ENCODE measurements around the gene CGB2.
"Not testable (repeated sequence)": the region's sequence is repeated elsewhere in the genome, so short reads cannot be mapped to it uniquely, and the experiment has no call there.

CGB2 gene

DNA sequence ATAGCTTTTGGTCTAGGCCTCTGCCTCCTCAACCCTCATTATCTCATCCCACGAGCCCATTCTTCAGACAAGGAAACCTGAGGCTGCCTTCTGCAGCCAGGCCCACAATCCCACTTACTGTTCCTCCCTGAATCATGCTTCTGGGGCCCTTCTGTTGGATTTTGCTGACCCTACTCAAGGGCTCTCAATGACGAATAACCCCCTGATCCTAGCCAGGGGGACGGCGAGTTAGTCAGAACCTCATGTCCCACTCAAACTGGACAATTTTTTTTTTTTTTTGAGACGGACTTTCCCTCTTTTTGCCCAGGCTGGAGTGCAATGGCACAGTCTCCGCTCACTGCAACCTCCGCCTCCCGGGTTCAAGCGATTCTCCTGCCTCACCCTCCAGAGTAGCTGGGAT, 9.6 kb upstream of the CGB2 start:
- H3K27ac ChIP-seq (ENCODE audit: low read length), result no peak overlapping the region

DNA sequence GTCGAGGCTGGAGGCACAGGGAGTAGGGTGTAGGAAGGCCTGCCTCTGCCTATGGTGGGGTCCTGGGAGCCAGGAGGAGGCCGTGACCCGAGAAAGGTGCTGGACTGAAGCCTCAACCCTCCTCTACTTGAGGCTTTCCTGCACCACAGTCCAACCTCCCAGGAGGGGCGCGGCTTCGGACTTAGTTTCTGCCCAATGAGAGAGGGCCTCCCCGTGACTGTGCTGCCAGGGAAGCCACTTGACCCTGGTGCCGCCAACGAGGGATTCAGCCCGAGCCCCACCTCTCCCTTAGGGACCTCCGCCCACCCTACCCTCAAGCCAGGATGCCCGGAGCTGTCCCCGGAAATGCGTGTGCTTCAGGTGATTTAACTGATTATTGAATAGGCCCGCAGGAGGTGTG, 7.5 kb upstream of the CGB2 start, which contains the start of gene CGB3:
Gene CGB3 (minus strand): TSS at position 101 of the 400 bp plus-strand sequence. CDS start 362 bp downstream, outside the sequence.
- H3K9me3 ChIP-seq (ENCODE audit: control insufficient read depth, low read depth, low read length); H3K27ac ChIP-seq (ENCODE audit: low read length); H3K36me3 ChIP-seq (ENCODE audit: control insufficient read depth, low read depth, low read length); H3K4me3 ChIP-seq (ENCODE audit: low read length); H3K9ac ChIP-seq (ENCODE audit: low read length); H3K4me1 ChIP-seq (ENCODE audit: control insufficient read depth, low read depth, low read length): not testable (repeated sequence)
- peaks cover 20% of the 10 kb centered on the region for H3K27me3 ChIP-seq (ENCODE audit: control insufficient read depth, insufficient read depth, low read length)

More for the DNA sequence above, 9.6 kb upstream of the CGB2 start:
- peaks cover 4% of the 10 kb centered on the region for H3K4me1 ChIP-seq (ENCODE audit: control insufficient read depth, low read depth, low read length)
- peaks cover 38% of the 10 kb centered on the region for H3K27me3 ChIP-seq (ENCODE audit: control insufficient read depth, insufficient read depth, low read length)
- H3K9ac ChIP-seq (ENCODE audit: low read length), result no peak overlapping the region
- H3K36me3 ChIP-seq (ENCODE audit: control insufficient read depth, low read depth, low read length), result no peaks in the 10 kb centered on the region
- H3K9me3 ChIP-seq (ENCODE audit: control insufficient read depth, low read depth, low read length), result no peaks in the 10 kb centered on the region
- H3K4me3 ChIP-seq (ENCODE audit: low read length), result no peak overlapping the region

DNA sequence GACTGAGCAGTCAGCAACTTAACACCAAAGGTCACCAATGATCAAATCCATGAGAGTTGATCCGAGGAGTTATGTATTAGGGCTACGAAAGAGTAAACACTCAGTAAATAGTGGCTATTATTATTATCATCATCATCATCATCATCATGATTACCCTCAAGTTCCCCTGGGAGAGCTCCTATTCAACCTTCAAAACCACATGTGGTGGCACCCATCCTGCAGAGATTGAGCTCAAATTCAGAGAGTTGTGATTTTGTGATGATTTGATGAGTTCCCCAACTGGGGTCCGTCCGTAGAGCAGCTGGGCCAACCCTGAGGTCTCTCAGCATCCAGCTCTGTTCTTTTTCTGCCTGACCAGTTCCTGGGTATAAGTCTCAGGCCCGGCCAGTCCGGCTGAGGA, 6.6 kb upstream of the CGB2 start:
- not testable (repeated sequence) for H3K36me3 ChIP-seq (ENCODE audit: control insufficient read depth, low read depth, low read length); H3K27ac ChIP-seq (ENCODE audit: low read length); H3K9me3 ChIP-seq (ENCODE audit: control insufficient read depth, low read depth, low read length); H3K4me1 ChIP-seq (ENCODE audit: control insufficient read depth, low read depth, low read length); H3K9ac ChIP-seq (ENCODE audit: low read length); H3K4me3 ChIP-seq (ENCODE audit: low read length)
- peaks cover 19% of the 10 kb centered on the region for H3K27me3 ChIP-seq (ENCODE audit: control insufficient read depth, insufficient read depth, low read length)

DNA sequence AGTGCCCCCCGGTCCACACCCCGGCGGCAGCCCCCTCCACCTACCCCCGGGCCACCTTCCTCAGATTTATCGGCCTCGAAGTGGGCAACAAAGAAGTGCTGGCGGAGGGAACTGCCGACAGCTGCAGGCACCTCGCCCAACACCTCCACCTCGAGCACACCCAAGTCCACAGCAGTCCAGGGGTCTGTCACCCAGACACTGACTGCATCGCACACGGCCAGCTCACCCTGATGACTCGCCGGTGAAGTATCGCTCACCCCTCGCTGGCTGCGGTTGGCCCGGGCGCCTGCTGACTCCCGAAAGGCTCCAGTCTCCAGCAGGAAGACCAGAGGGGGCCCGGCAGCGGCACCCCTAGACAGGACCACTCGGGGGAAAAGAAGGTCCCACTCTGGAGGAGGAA, 6.1 kb upstream of the CGB2 start:
- not testable (repeated sequence) for H3K9ac ChIP-seq (ENCODE audit: low read length); H3K4me3 ChIP-seq (ENCODE audit: low read length); H3K9me3 ChIP-seq (ENCODE audit: control insufficient read depth, low read depth, low read length); H3K4me1 ChIP-seq (ENCODE audit: control insufficient read depth, low read depth, low read length); H3K36me3 ChIP-seq (ENCODE audit: control insufficient read depth, low read depth, low read length); H3K27ac ChIP-seq (ENCODE audit: low read length)
- H3K27me3 ChIP-seq (ENCODE audit: control insufficient read depth, insufficient read depth, low read length), result peaks cover 16% of the 10 kb centered on the region

DNA sequence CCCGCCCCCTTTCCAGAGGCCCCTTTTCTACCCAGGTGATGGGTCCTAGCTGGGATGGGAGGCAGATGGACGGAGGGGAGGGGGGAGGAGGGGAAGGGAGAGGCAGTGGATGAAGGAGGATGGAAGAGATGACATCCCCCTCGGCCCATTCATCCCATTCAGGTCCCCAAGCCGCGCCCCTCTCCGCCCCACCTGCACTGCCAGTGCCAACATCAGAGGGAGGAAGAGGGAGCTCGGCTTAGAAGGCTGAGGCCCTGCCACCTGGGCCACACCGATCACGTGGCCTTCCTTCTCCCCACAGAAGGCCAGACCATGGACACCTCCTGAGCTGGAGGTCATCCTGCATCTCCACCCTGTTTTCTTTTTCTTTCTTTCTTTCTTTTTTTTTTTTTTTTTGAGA, 3.0 kb upstream of the CGB2 start:
- not testable (repeated sequence) for H3K27me3 ChIP-seq (ENCODE audit: control insufficient read depth, insufficient read depth, low read length); H3K9ac ChIP-seq (ENCODE audit: low read length); H3K4me1 ChIP-seq (ENCODE audit: control insufficient read depth, low read depth, low read length); H3K9me3 ChIP-seq (ENCODE audit: control insufficient read depth, low read depth, low read length); H3K27ac ChIP-seq (ENCODE audit: low read length); H3K36me3 ChIP-seq (ENCODE audit: control insufficient read depth, low read depth, low read length); H3K4me3 ChIP-seq (ENCODE audit: low read length)

DNA sequence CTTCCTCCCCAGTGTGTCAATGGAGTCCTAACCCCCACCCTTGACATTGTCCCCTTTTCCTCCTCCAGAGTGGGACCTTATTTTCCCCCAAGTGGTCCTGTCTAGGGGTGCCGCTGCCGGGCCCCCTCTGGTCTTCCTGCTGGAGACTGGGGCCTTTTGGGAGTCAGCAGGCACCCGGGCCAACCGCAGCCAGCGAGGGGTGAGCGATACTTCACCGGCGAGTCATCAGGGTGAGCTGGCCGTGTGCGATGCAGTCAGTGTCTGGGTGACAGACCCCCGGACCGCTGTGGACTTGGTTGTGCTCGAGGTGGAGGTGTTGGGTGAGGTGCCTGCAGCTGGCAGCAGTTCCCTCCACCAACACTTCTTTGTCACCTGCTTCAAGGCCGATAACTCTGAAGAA, 1.9 kb upstream of the CGB2 start:
- H3K27me3 ChIP-seq (ENCODE audit: control insufficient read depth, insufficient read depth, low read length); H3K4me3 ChIP-seq (ENCODE audit: low read length); H3K9me3 ChIP-seq (ENCODE audit: control insufficient read depth, low read depth, low read length); H3K9ac ChIP-seq (ENCODE audit: low read length); H3K36me3 ChIP-seq (ENCODE audit: control insufficient read depth, low read depth, low read length); H3K4me1 ChIP-seq (ENCODE audit: control insufficient read depth, low read depth, low read length); H3K27ac ChIP-seq (ENCODE audit: low read length): not testable (repeated sequence)

DNA sequence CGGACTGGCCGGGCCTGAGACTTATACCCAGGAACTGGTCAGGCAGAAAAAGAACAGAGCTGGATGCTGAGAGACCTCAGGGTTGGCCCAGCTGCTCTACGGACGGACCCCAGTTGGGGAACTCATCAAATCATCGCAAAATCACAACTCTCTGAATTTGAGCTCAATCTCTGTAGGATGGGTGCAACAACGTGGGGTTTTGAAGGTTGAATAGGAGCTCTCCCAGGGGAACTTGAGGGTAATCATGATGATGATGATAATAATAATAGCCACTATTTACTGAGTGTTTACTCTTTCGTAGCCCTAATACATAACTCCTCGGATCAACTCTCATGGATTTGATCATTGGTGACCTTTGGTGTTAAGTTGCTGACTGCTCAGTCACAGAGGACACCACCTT, 1.4 kb upstream of the CGB2 start:
- not testable (repeated sequence) for H3K9ac ChIP-seq (ENCODE audit: low read length); H3K27ac ChIP-seq (ENCODE audit: low read length); H3K36me3 ChIP-seq (ENCODE audit: control insufficient read depth, low read depth, low read length); H3K27me3 ChIP-seq (ENCODE audit: control insufficient read depth, insufficient read depth, low read length); H3K4me1 ChIP-seq (ENCODE audit: control insufficient read depth, low read depth, low read length); H3K9me3 ChIP-seq (ENCODE audit: control insufficient read depth, low read depth, low read length); H3K4me3 ChIP-seq (ENCODE audit: low read length)

DNA sequence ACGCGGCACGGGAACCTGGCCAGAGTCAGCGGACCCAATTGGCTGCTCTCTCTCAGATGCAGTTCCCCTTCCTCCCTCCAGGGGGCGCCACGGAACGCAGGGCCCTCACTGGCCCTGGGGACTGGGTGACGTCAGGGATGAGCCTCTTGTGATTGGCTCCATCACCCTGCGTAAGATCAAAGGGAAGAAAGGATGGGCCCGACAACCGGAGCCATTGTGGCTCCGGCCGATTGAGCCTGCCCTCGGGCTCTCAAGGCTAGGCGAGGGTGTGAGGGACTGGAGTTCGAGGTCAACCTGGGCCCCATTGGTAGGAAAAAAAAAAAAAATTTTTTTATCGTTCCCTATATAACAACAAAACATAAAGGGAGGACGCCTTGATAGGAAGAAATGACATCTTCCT, 5.1 kb downstream of the CGB2 start, which contains the start of gene CGB1:
Gene CGB1 (minus strand): TSS at position 81 of the 400 bp plus-strand sequence. CDS start 184 bp downstream, outside the sequence.
- H3K27ac ChIP-seq (ENCODE audit: low read length); H3K9me3 ChIP-seq (ENCODE audit: control insufficient read depth, low read depth, low read length); H3K4me1 ChIP-seq (ENCODE audit: control insufficient read depth, low read depth, low read length); H3K27me3 ChIP-seq (ENCODE audit: control insufficient read depth, insufficient read depth, low read length); H3K9ac ChIP-seq (ENCODE audit: low read length); H3K36me3 ChIP-seq (ENCODE audit: control insufficient read depth, low read depth, low read length); H3K4me3 ChIP-seq (ENCODE audit: low read length): not testable (repeated sequence)

DNA sequence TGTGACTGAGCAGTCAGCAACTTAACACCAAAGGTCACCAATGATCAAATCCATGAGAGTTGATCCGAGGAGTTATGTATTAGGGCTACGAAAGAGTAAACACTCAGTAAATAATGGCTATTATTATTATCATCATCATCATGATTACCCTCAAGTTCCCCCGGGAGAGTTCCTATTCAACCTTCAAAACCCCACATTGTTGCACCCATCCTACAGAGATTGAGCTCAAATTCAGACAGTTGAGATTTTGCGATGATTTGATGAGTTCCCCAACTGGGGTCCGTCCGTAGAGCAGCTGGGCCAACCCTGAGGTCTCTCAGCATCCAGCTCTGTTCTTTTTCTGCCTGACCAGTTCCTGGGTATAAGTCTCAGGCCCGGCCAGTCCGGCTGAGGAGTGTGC, 6.4 kb downstream of the CGB2 start:
- H3K9me3 ChIP-seq (ENCODE audit: control insufficient read depth, low read depth, low read length); H3K4me1 ChIP-seq (ENCODE audit: control insufficient read depth, low read depth, low read length); H3K9ac ChIP-seq (ENCODE audit: low read length); H3K36me3 ChIP-seq (ENCODE audit: control insufficient read depth, low read depth, low read length); H3K27me3 ChIP-seq (ENCODE audit: control insufficient read depth, insufficient read depth, low read length); H3K27ac ChIP-seq (ENCODE audit: low read length); H3K4me3 ChIP-seq (ENCODE audit: low read length): not testable (repeated sequence)

DNA sequence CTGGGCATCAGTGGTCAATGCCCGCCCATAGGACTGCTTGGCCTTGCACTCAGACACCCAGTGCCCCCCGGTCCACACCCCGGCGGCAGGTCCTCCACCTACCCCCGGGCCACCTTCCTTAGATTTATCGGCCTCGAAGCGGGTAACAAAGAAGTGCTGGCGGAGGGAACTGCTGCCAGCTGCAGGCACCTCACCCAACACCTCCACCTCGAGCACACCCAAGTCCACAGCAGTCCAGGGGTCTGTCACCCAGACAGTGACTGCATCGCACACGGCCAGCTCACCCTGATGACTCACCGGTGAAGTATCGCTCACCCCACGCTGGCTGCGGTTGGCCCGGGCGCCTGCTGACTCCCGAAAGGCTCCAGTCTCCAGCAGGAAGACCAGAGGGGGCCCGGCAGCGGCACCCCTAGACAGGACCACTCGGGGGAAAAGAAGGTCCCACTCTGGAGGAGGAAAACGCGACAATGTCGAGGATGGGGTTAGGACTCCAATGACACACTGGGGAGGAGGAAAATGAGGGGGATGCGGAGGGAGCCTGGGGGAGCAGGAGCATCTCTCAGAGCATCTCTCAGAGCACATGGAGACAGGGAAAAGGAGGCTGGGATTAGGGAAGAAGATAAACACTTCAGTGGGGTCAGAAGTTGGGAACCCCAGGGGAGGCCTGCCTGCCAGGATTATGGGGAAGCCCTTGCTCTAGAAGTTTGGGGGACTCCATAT, 7.0 kb downstream of the CGB2 start:
- not testable (repeated sequence) for H3K9ac ChIP-seq (ENCODE audit: low read length); H3K4me1 ChIP-seq (ENCODE audit: control insufficient read depth, low read depth, low read length); H3K36me3 ChIP-seq (ENCODE audit: control insufficient read depth, low read depth, low read length); H3K4me3 ChIP-seq (ENCODE audit: low read length); H3K27me3 ChIP-seq (ENCODE audit: control insufficient read depth, insufficient read depth, low read length); H3K9me3 ChIP-seq (ENCODE audit: control insufficient read depth, low read depth, low read length); H3K27ac ChIP-seq (ENCODE audit: low read length)

DNA sequence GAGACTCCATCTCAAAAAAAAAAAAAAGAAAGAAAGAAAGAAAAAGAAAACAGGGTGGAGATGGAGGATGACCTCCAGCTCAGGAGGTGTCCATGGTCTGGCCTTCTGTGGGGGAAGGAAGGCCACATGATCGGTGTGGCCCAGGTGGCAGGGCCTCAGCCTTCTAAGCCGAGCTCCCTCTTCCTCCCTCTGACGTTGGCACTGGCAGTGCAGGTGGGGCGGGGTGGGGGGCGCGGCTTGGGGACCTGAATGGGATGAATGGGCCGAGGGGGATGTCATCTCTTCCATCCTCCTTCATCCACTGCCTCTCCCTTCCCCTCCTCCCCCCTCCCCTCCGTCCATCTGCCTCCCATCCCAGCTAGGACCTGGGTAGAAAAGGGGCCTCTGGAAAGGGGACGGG, 8.0 kb downstream of the CGB2 start:
- H3K27me3 ChIP-seq (ENCODE audit: control insufficient read depth, insufficient read depth, low read length); H3K4me3 ChIP-seq (ENCODE audit: low read length); H3K9me3 ChIP-seq (ENCODE audit: control insufficient read depth, low read depth, low read length); H3K36me3 ChIP-seq (ENCODE audit: control insufficient read depth, low read depth, low read length); H3K4me1 ChIP-seq (ENCODE audit: control insufficient read depth, low read depth, low read length); H3K9ac ChIP-seq (ENCODE audit: low read length); H3K27ac ChIP-seq (ENCODE audit: low read length): not testable (repeated sequence)

DNA sequence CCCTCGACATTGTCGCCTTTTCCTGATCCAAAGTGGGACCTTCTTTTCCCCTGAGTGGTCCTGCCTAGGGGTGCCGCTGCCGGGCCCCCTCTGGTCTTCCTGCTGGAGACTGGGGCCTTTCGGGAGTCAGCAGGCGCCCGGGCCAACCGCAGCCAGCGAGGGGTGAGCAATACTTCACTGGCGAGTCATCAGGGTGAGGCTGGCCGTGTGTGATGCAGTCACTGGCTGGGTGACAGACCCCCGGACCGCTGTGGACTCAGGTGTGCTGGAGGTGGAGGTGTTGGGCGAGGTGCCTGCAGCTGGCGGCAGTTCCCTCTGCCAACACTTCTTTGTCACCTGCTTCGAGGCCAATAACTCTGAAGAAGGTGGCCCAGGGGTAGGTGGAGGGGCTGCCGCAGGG, 10.5 kb downstream of the CGB2 start:
- H3K27ac ChIP-seq (ENCODE audit: low read length), result no peak overlapping the region
- no peaks in the 10 kb centered on the region for H3K36me3 ChIP-seq (ENCODE audit: control insufficient read depth, low read depth, low read length)
- H3K4me1 ChIP-seq (ENCODE audit: control insufficient read depth, low read depth, low read length), result no peaks in the 10 kb centered on the region
- no peak overlapping the region for H3K4me3 ChIP-seq (ENCODE audit: low read length)
- H3K9ac ChIP-seq (ENCODE audit: low read length), result no peak overlapping the region
- H3K9me3 ChIP-seq (ENCODE audit: control insufficient read depth, low read depth, low read length), result no peaks in the 10 kb centered on the region
- no peaks in the 10 kb centered on the region for H3K27me3 ChIP-seq (ENCODE audit: control insufficient read depth, insufficient read depth, low read length)

All from iPS-18a (cell line).